GM23338 (cell line): Measurements from ENCODE around the gene CCDC187.

Source experiments
- CREB1 ChIP-seq: fragments of 250-450 bp; sonication (Bioruptor Pico); IDR thresholded peaks from 2 replicates; pipeline ENCODE4 v1.5.0; 2020; ENCODE audit warnings: low read depth, mild to moderate bottlenecking, moderate library complexity
- EZH2 ChIP-seq: fragments of 200-600 bp; sonication (generic); IDR thresholded peaks from one replicate; pipeline ENCODE4 v1.8.0; 2017; ENCODE audit warnings: antibody characterized with exemption, mild to moderate bottlenecking, low read depth; ENCODE audit not compliant: unreplicated experiment
- EZH2phosphoT487 ChIP-seq: fragments of 200-600 bp; sonication (generic); IDR thresholded peaks from one replicate; pipeline ENCODE4 v1.8.1; 2018; ENCODE audit warnings: antibody characterized with exemption; ENCODE audit not compliant: unreplicated experiment
- JUNB ChIP-seq: IDR thresholded peaks from one replicate; pipeline ENCODE4 v1.6.1; 2016; ENCODE audit warnings: antibody characterized with exemption; ENCODE audit not compliant: unreplicated experiment
- NANOG ChIP-seq: IDR thresholded peaks from 2 replicates; pipeline ENCODE4 v1.6.1; 2016; ENCODE audit warnings: antibody characterized with exemption, borderline replicate concordance
- POLR2AphosphoS5 ChIP-seq: IDR thresholded peaks from 2 replicates; pipeline ENCODE4 v1.6.1; 2016; ENCODE audit warnings: antibody characterized with exemption, low read depth
- ZNF331 ChIP-seq: fragments of 250-450 bp; sonication (Bioruptor Pico); IDR thresholded peaks from 2 replicates; pipeline ENCODE4 v1.5.0; 2020; ENCODE audit warnings: low read depth, mild to moderate bottlenecking, moderate library complexity
- TF ChIP-seq, protein P1 (sequence below), 2 experiments: fragments of 200-600 bp in 1 of 2; sonication (generic) in 1 of 2; conservative IDR thresholded peaks; 2 replicates each; pipeline versions ENCODE4 v1.5.1 to v1.6.1; 2016 to 2017; ENCODE audit warnings: antibody characterized with exemption in 2 of 2, low read depth in 2 of 2, mild to moderate bottlenecking in 2 of 2, moderate library complexity in 1 of 2
- TF ChIP-seq, protein P2 (sequence below): IDR thresholded peaks from one replicate; pipeline ENCODE4 v1.6.1; 2018; ENCODE audit warnings: antibody characterized with exemption; ENCODE audit not compliant: unreplicated experiment
- TF ChIP-seq, protein P3 (sequence below): IDR thresholded peaks from 2 replicates; pipeline ENCODE4 v1.6.1; 2016; ENCODE audit warnings: antibody characterized with exemption

DNA sequence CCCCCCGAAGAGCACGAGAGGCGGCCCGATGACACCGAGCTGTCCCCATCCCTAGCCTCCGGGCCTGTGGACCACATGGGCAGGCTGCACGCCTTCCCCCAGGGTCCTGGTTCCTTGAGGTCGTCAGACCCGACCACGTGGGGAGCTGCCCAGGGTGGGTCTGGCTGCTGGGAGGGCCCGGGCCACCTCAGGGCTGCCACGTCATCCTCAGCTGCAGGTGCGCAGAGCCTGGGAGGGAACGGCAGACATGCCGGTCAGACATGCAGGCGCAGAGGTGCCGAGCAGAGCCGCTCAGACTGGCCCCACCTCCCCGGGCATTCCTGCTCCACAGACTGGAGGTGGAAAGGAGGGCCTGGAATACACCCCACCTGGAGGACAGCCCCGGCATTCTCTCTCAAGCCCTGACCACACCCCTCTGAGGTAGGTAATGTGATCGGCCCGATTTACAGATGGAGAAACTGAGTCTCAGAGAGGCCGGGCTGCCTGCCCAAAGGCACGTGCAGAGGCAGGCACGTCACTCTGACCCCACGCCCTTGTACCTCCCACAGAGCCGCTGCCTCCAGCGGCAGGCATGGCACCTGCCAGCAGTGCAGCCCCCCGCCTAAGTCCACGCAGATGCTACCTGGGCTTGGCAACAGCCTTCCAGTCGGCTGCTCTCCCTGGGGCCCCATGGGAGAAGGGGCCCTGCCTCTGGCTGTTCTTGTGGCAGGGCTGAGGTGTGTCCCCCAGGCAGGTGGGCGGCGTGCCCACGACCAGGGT lies 649 bp downstream of the CCDC187 start:
- TF ChIP-seq, protein P1, sequence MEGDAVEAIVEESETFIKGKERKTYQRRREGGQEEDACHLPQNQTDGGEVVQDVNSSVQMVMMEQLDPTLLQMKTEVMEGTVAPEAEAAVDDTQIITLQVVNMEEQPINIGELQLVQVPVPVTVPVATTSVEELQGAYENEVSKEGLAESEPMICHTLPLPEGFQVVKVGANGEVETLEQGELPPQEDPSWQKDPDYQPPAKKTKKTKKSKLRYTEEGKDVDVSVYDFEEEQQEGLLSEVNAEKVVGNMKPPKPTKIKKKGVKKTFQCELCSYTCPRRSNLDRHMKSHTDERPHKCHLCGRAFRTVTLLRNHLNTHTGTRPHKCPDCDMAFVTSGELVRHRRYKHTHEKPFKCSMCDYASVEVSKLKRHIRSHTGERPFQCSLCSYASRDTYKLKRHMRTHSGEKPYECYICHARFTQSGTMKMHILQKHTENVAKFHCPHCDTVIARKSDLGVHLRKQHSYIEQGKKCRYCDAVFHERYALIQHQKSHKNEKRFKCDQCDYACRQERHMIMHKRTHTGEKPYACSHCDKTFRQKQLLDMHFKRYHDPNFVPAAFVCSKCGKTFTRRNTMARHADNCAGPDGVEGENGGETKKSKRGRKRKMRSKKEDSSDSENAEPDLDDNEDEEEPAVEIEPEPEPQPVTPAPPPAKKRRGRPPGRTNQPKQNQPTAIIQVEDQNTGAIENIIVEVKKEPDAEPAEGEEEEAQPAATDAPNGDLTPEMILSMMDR (conservative IDR thresholded peaks at IDR 0.05; ENCODE audit: low read depth in 2 of 2), result no peak
- TF ChIP-seq EZH2 (no peak), POLR2AphosphoS5 (no peak), ZNF331 (CRISPR knock-in tag) (no peak), NANOG (no peak), JUNB (no peak), CREB1 (CRISPR knock-in tag) (no peak), EZH2phosphoT487 (no peak)
- TF ChIP-seq, protein P2, sequence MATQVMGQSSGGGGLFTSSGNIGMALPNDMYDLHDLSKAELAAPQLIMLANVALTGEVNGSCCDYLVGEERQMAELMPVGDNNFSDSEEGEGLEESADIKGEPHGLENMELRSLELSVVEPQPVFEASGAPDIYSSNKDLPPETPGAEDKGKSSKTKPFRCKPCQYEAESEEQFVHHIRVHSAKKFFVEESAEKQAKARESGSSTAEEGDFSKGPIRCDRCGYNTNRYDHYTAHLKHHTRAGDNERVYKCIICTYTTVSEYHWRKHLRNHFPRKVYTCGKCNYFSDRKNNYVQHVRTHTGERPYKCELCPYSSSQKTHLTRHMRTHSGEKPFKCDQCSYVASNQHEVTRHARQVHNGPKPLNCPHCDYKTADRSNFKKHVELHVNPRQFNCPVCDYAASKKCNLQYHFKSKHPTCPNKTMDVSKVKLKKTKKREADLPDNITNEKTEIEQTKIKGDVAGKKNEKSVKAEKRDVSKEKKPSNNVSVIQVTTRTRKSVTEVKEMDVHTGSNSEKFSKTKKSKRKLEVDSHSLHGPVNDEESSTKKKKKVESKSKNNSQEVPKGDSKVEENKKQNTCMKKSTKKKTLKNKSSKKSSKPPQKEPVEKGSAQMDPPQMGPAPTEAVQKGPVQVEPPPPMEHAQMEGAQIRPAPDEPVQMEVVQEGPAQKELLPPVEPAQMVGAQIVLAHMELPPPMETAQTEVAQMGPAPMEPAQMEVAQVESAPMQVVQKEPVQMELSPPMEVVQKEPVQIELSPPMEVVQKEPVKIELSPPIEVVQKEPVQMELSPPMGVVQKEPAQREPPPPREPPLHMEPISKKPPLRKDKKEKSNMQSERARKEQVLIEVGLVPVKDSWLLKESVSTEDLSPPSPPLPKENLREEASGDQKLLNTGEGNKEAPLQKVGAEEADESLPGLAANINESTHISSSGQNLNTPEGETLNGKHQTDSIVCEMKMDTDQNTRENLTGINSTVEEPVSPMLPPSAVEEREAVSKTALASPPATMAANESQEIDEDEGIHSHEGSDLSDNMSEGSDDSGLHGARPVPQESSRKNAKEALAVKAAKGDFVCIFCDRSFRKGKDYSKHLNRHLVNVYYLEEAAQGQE, result no peak
- TF ChIP-seq, protein P3, sequence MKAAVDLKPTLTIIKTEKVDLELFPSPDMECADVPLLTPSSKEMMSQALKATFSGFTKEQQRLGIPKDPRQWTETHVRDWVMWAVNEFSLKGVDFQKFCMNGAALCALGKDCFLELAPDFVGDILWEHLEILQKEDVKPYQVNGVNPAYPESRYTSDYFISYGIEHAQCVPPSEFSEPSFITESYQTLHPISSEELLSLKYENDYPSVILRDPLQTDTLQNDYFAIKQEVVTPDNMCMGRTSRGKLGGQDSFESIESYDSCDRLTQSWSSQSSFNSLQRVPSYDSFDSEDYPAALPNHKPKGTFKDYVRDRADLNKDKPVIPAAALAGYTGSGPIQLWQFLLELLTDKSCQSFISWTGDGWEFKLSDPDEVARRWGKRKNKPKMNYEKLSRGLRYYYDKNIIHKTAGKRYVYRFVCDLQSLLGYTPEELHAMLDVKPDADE, result no peak
